Astrocyte (in vitro differentiated cells and primary cell): Measurements from ENCODE around the gene AUTS2. TPM values are rescaled to one million over a fixed set of nuclear protein-coding genes. Genes with fewer than 3 reads are reported as not detected.

Source experiments
- DNase-seq: peaks from one replicate; pipeline ENCODE4 v3.0.0-alpha.2; 2010; ENCODE audit warnings: low read depth
- FAIRE-seq: peaks from 2 replicates; lab custom pipeline; 2011; peaks lifted over from hg19 to GRCh38; lab: Jason Lieb, UNC
- H2AFZ ChIP-seq: 2 replicates; pipeline ENCODE4 v1.6.0; 2012; ENCODE audit warnings: low read depth, low read length, inconsistent platforms
- H3K27ac ChIP-seq: 2 replicates; pipeline ENCODE4 v1.5.1; 2011; ENCODE audit warnings: low read depth, low read length, inconsistent platforms
- H3K27me3 ChIP-seq: 2 replicates; pipeline ENCODE4 v1.6.0; 2011; ENCODE audit warnings: low read length, inconsistent platforms; ENCODE audit not compliant: insufficient read depth
- H3K36me3 ChIP-seq: 2 replicates; pipeline ENCODE4 v1.5.1; 2011; ENCODE audit warnings: low read length, inconsistent platforms; ENCODE audit not compliant: insufficient read depth
- H3K4me1 ChIP-seq: 2 replicates; pipeline ENCODE4 v1.5.1; 2011; ENCODE audit warnings: low read length, inconsistent platforms; ENCODE audit not compliant: insufficient read depth
- H3K4me2 ChIP-seq: 2 replicates; pipeline ENCODE4 v1.6.0; 2012; ENCODE audit warnings: low read length, inconsistent platforms
- H3K4me3 ChIP-seq: 2 replicates; pipeline ENCODE4 v1.5.1; 2011; ENCODE audit warnings: low read depth, mild to moderate bottlenecking, low read length, inconsistent platforms; ENCODE audit not compliant: insufficient read depth
- H3K79me2 ChIP-seq: 2 replicates; pipeline ENCODE4 v1.6.0; 2012; ENCODE audit warnings: mild to moderate bottlenecking, low read length, inconsistent platforms; ENCODE audit not compliant: insufficient read depth
- H3K9ac ChIP-seq: 2 replicates; pipeline ENCODE4 v1.6.0; 2012; ENCODE audit warnings: mild to moderate bottlenecking, low read length, inconsistent platforms
- H3K9me3 ChIP-seq: 2 replicates; pipeline ENCODE4 v1.5.1; 2012; ENCODE audit warnings: low read depth, mild to moderate bottlenecking, low read length, inconsistent platforms; ENCODE audit not compliant: insufficient read depth
- H4K20me1 ChIP-seq: 2 replicates; pipeline ENCODE4 v1.6.0; 2012; ENCODE audit warnings: low read length, inconsistent platforms; ENCODE audit not compliant: insufficient read depth
- H3K27ac Mint-ChIP-seq: one replicate; pipeline ENCODE4 v1.8.0; 2021; ENCODE audit warnings: mild to moderate bottlenecking, mixed read lengths; ENCODE audit not compliant: unreplicated experiment
- H3K27me3 Mint-ChIP-seq: one replicate; pipeline ENCODE4 v1.8.0; 2021; ENCODE audit warnings: low read depth, mixed read lengths; ENCODE audit not compliant: unreplicated experiment
- H3K36me3 Mint-ChIP-seq: one replicate; pipeline ENCODE4 v1.8.0; 2021; ENCODE audit warnings: low read depth, mixed read lengths; ENCODE audit not compliant: unreplicated experiment
- H3K4me1 Mint-ChIP-seq: one replicate; pipeline ENCODE4 v1.8.0; 2021; ENCODE audit warnings: low read depth, mixed read lengths; ENCODE audit not compliant: unreplicated experiment
- H3K4me3 Mint-ChIP-seq: one replicate; pipeline ENCODE4 v1.8.0; 2021; ENCODE audit warnings: mild to moderate bottlenecking, moderate library complexity, mixed read lengths; ENCODE audit not compliant: unreplicated experiment
- H3K9me3 Mint-ChIP-seq: one replicate; pipeline ENCODE4 v1.8.0; 2021; ENCODE audit warnings: mild to moderate bottlenecking, mixed read lengths; ENCODE audit not compliant: unreplicated experiment
- EZH2 ChIP-seq: IDR thresholded peaks from 2 replicates; pipeline ENCODE4 v1.6.1; 2012; ENCODE audit warnings: mild to moderate bottlenecking, low read length, inconsistent platforms; ENCODE audit not compliant: insufficient read depth
- total RNA-seq: library from RNA; stranded (reverse); gene quantifications from 2 replicates; pipeline ENCODE4 v1.2.1, GENCODE V29; 2021
- TF ChIP-seq, protein P1 (sequence below): IDR thresholded peaks from 2 replicates; pipeline ENCODE4 v1.5.1; 2011; ENCODE audit warnings: low read depth, mild to moderate bottlenecking, inconsistent platforms, low read length, moderate library complexity; ENCODE audit not compliant: insufficient read depth

Gene AUTS2
- total RNA-seq, 1 donor from 2014 or later: 73.2 TPM

DNA sequence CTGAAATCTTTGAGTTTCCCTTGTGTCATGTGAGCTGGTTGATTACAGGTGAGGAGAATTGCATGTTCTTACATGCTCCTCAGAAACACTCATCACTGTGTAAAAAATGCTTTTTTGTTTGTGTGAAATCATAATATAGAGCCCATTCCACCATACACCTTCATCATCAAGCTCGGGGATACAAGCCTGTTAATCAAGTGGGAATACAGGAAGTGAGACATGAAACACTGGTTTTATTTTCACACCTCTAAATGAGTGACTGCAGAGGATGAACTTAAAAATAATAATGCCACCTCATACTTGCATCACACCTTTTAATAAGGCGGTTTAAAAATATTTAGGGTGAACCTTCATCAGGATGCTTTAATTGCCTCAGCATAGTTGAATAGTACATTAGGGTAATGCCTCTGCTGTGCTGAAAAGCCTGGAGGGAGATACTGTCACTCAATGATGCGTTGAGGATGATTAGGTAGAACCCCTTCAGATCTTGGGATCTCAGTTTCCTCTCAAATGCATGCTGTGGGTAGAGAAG, 164.6 kb downstream of the AUTS2 start:
- Mint-ChIP-seq H3K36me3 (peaks cover 2% of the 10 kb centered on the region), H3K9me3 (peaks cover 1% of the 10 kb centered on the region), H3K4me3 (no peak overlapping the region), H3K27me3 (no peaks in the 10 kb centered on the region), H3K4me1 (peaks cover 19% of the 10 kb centered on the region), H3K27ac (no peak overlapping the region)
- DNase-seq (no peak), FAIRE-seq (no peak)
- no peak overlapping the region for H3K4me2 ChIP-seq
- H3K4me3 ChIP-seq: no peak overlapping the region
- no peaks in the 10 kb centered on the region for H3K36me3 ChIP-seq
- H3K27me3 ChIP-seq: no peaks in the 10 kb centered on the region
- peaks cover 8% of the 10 kb centered on the region for H3K4me1 ChIP-seq
- no peak for TF ChIP-seq EZH2
- TF ChIP-seq, protein P1, sequence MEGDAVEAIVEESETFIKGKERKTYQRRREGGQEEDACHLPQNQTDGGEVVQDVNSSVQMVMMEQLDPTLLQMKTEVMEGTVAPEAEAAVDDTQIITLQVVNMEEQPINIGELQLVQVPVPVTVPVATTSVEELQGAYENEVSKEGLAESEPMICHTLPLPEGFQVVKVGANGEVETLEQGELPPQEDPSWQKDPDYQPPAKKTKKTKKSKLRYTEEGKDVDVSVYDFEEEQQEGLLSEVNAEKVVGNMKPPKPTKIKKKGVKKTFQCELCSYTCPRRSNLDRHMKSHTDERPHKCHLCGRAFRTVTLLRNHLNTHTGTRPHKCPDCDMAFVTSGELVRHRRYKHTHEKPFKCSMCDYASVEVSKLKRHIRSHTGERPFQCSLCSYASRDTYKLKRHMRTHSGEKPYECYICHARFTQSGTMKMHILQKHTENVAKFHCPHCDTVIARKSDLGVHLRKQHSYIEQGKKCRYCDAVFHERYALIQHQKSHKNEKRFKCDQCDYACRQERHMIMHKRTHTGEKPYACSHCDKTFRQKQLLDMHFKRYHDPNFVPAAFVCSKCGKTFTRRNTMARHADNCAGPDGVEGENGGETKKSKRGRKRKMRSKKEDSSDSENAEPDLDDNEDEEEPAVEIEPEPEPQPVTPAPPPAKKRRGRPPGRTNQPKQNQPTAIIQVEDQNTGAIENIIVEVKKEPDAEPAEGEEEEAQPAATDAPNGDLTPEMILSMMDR: no peak
- H3K27ac ChIP-seq: no peak overlapping the region
- H3K9me3 ChIP-seq: no peaks in the 10 kb centered on the region
- H3K9ac ChIP-seq: no peak overlapping the region
- H2AFZ ChIP-seq: no peak overlapping the region
- H3K79me2 ChIP-seq: peaks cover 19% of the 10 kb centered on the region
- H4K20me1 ChIP-seq: peaks cover 57% of the 10 kb centered on the region

DNA sequence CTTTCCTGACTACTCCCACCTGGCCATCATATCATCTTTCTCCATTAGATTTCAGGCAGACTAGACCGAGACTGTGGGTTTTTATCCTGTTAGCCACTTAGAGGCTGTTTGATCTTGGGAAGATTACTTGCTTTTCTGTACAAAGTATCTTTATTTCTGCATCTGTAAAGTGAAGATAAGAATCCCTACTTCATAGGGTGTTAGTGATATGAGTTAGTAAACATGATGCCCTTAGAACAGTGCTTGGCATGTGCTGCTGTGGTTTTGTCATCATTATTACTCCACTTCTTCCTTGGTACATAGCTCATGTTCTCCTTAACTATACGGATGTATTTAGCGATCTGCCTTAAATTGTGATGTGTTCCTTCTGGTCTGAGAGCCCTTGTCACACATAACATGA, 165.2 kb downstream of the AUTS2 start:
- H3K9me3 Mint-ChIP-seq: peaks cover 1% of the 10 kb centered on the region
- peaks cover 2% of the 10 kb centered on the region for H3K36me3 Mint-ChIP-seq
- no peaks in the 10 kb centered on the region for H3K9me3 ChIP-seq
- H3K9ac ChIP-seq: no peak overlapping the region
- no peak for TF ChIP-seq EZH2
- TF ChIP-seq, protein P1: no peak
- no peak overlapping the region for H3K4me3 Mint-ChIP-seq
- H3K4me1 ChIP-seq: peaks cover 3% of the 10 kb centered on the region
- no peak for DNase-seq
- H3K4me3 ChIP-seq: no peak overlapping the region
- H3K27me3 Mint-ChIP-seq: no peaks in the 10 kb centered on the region
- H3K4me2 ChIP-seq: no peak overlapping the region
- peaks cover 14% of the 10 kb centered on the region for H3K4me1 Mint-ChIP-seq
- no peak overlapping the region for H2AFZ ChIP-seq
- FAIRE-seq: no peak
- peaks cover 54% of the 10 kb centered on the region for H4K20me1 ChIP-seq
- H3K27ac Mint-ChIP-seq: no peak overlapping the region
- H3K27ac ChIP-seq: no peak overlapping the region
- H3K27me3 ChIP-seq: no peaks in the 10 kb centered on the region
- peaks cover 19% of the 10 kb centered on the region for H3K79me2 ChIP-seq
- no peaks in the 10 kb centered on the region for H3K36me3 ChIP-seq

DNA sequence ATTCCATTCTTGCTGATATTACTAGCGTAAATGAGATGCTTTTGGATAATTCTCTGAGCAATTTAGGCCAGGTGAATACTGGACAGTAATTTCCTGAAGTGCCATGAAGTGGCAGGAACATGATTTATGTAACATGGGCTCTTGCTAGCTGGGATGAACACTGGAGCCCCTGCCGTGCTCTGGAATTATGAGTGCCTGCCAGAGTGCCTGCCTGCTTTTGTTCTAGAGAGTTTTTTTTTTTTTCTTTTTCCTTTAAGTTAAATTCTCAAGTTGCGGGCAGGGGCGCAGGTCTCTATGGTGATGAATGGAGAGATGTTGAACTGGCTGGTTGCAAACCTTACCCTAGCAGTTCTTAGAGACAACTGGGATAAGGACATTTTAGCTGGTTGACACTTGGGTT, 165.9 kb downstream of the AUTS2 start:
- peaks cover 15% of the 10 kb centered on the region for H3K4me1 Mint-ChIP-seq
- Histone ChIP-seq H3K36me3 (no peaks in the 10 kb centered on the region), H3K27me3 (no peaks in the 10 kb centered on the region), H2AFZ (no peak overlapping the region), H3K9ac (no peak overlapping the region), H3K4me2 (no peak overlapping the region), H4K20me1 (peaks cover 50% of the 10 kb centered on the region), H3K4me3 (no peak overlapping the region), H3K27ac (no peak overlapping the region), H3K4me1 (no peaks in the 10 kb centered on the region), H3K9me3 (no peaks in the 10 kb centered on the region), H3K79me2 (peaks cover 19% of the 10 kb centered on the region)
- DNase-seq: no peak
- peaks cover 1% of the 10 kb centered on the region for H3K9me3 Mint-ChIP-seq
- FAIRE-seq: no peak
- peaks cover 2% of the 10 kb centered on the region for H3K36me3 Mint-ChIP-seq
- H3K27me3 Mint-ChIP-seq: no peaks in the 10 kb centered on the region
- TF ChIP-seq, protein P1: no peak
- TF ChIP-seq EZH2: no peak
- no peak overlapping the region for H3K4me3 Mint-ChIP-seq
- no peak overlapping the region for H3K27ac Mint-ChIP-seq
